ENCODE data around the gene UBXN10.

DNA sequence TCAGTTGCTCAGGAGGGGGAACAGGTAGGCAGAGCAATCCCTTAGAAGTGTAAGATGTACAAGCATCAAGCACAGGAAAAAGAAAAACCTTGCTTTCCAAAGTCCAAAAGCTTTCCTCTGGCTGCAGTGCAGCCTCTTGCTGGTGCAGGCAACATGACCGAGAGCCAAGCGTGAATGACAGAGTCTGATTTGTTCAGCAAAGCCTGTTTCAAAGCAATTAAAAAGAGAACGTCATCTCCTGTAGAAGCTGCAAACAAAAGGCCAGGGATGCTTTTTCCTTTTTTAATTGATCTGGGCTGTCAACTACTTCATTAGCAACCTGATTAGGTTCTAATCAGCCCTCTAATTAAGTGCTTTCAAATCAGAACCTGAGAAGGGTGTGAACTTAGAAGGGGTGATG, 38.6 kb downstream of the UBXN10 start:
- TF ChIP-seq, protein P1, sequence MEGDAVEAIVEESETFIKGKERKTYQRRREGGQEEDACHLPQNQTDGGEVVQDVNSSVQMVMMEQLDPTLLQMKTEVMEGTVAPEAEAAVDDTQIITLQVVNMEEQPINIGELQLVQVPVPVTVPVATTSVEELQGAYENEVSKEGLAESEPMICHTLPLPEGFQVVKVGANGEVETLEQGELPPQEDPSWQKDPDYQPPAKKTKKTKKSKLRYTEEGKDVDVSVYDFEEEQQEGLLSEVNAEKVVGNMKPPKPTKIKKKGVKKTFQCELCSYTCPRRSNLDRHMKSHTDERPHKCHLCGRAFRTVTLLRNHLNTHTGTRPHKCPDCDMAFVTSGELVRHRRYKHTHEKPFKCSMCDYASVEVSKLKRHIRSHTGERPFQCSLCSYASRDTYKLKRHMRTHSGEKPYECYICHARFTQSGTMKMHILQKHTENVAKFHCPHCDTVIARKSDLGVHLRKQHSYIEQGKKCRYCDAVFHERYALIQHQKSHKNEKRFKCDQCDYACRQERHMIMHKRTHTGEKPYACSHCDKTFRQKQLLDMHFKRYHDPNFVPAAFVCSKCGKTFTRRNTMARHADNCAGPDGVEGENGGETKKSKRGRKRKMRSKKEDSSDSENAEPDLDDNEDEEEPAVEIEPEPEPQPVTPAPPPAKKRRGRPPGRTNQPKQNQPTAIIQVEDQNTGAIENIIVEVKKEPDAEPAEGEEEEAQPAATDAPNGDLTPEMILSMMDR (IDR thresholded peaks at IDR 0.05): no peak
- no peak for TF ChIP-seq POLR2A (IDR thresholded peaks at IDR 0.05)
